IMR-90 (cell line): Measurements from ENCODE around the gene NUDT16. TPM values are rescaled to one million over a fixed set of nuclear protein-coding genes. Genes with fewer than 3 reads are reported as not detected.
"Not testable (repeated sequence)": the region's sequence is repeated elsewhere in the genome, so short reads cannot be mapped to it uniquely, and the experiment has no call there.

Experiments
- ATAC-seq: fragments of 200-7000 bp; cut with Tn5 transposase; 2 replicates; pipeline ENCODE4 v1.9.1; 2020; ENCODE audit warnings: low read depth, mild to moderate bottlenecking, moderate library complexity
- BruUV-seq: library from RNA; stranded (reverse); fragments of 400-500 nt; replicated peaks from 2 replicates; lab custom pipeline; 2021; lab: Mats Ljungman, UMichigan
- CTCF ChIA-PET: fragments of 300-600 bp; formaldehyde crosslinking; extraction: SDS; loops from one replicate; lab custom pipeline; 2021; ENCODE audit warnings: antibody characterized with exemption; lab: Yijun Ruan, JAX
- POLR2A ChIA-PET: fragments of 300-600 bp; sonication (Branson Sonifier 250); formaldehyde crosslinking; loops from one replicate; lab custom pipeline; 2022; ENCODE audit warnings: antibody characterized with exemption; ENCODE audit not compliant: unreplicated experiment; lab: Charles Lee
- DNase-seq: peaks from one replicate; pipeline ENCODE4 v3.0.0; 2013
- H2AFZ ChIP-seq: replicated peaks from 2 replicates; pipeline ENCODE3; 2013; ENCODE audit warnings: low read length, mild to moderate bottlenecking; ENCODE audit not compliant: poor library complexity
- H2AK5ac ChIP-seq: 2 replicates; pipeline ENCODE4 v1.6.1; 2013; ENCODE audit warnings: low read depth, low read length, inconsistent platforms
- H2AK9ac ChIP-seq: replicated peaks from 2 replicates; pipeline ENCODE3; 2013; ENCODE audit warnings: mild to moderate bottlenecking, low read depth, low read length, moderate library complexity; ENCODE audit not compliant: poor library complexity
- H2BK120ac ChIP-seq: 2 replicates; pipeline ENCODE4 v1.6.1; 2013; ENCODE audit warnings: low read depth, low read length, inconsistent platforms
- H2BK15ac ChIP-seq: 3 replicates; pipeline ENCODE4 v1.6.1; 2013; ENCODE audit warnings: low read depth, low read length, inconsistent platforms
- H2BK20ac ChIP-seq: 2 replicates; pipeline ENCODE4 v1.6.1; 2013; ENCODE audit warnings: low read depth, mild to moderate bottlenecking, inconsistent platforms, low read length, moderate library complexity
- H2BK5ac ChIP-seq: 2 replicates; pipeline ENCODE4 v1.6.1; 2013; ENCODE audit warnings: mild to moderate bottlenecking, low read depth, low read length, inconsistent platforms; ENCODE audit not compliant: poor library complexity, severe bottlenecking
- H3K14ac ChIP-seq: replicated peaks from 2 replicates; pipeline ENCODE4 v1.6.1; 2013; ENCODE audit warnings: low read depth, low read length, inconsistent platforms
- H3K18ac ChIP-seq: 2 replicates; pipeline ENCODE4 v1.6.1; 2013; ENCODE audit warnings: low read depth, low read length, control low read depth
- H3K23ac ChIP-seq: 2 replicates; pipeline ENCODE4 v1.6.1; 2013; ENCODE audit warnings: low read depth, low read length, inconsistent platforms
- H3K27ac ChIP-seq: 2 replicates; pipeline ENCODE4 v1.5.1; 2013; ENCODE audit warnings: mild to moderate bottlenecking, control low read depth, low read length; ENCODE audit not compliant: insufficient read depth
- H3K27me3 ChIP-seq: 2 replicates; pipeline ENCODE4 v1.6.1; 2013; ENCODE audit warnings: low read length; ENCODE audit not compliant: control insufficient read depth, insufficient read depth
- H3K36me3 ChIP-seq: 2 replicates; pipeline ENCODE4 v1.6.1; 2013; ENCODE audit warnings: low read length, mixed read lengths; ENCODE audit not compliant: control insufficient read depth, insufficient read depth
- H3K4ac ChIP-seq: 2 replicates; pipeline ENCODE4 v1.6.1; 2013; ENCODE audit warnings: low read depth, low read length, inconsistent platforms
- H3K4me1 ChIP-seq: 2 replicates; pipeline ENCODE4 v1.6.1; 2013; ENCODE audit warnings: low read length, mixed read lengths; ENCODE audit not compliant: control insufficient read depth, insufficient read depth
- H3K4me2 ChIP-seq: 2 replicates; pipeline ENCODE4 v1.6.1; 2013; ENCODE audit warnings: low read depth, mild to moderate bottlenecking, control low read depth, low read length, moderate library complexity
- H3K4me3 ChIP-seq: 2 replicates; pipeline ENCODE4 v1.5.1; 2013; ENCODE audit warnings: low read depth, mild to moderate bottlenecking, control low read depth, low read length, moderate library complexity; ENCODE audit not compliant: insufficient read depth
- H3K56ac ChIP-seq: 2 replicates; pipeline ENCODE4 v1.6.1; 2013; ENCODE audit warnings: low read length, inconsistent platforms; ENCODE audit not compliant: insufficient read depth; ENCODE audit errors: extremely low read depth
- H3K79me1 ChIP-seq, 2 experiments: 2 replicates each; pipeline ENCODE4 v1.6.1; 2013; ENCODE audit warnings: low read length in 2 of 2, inconsistent platforms in 1 of 2, low read depth in 1 of 2
- H3K9ac ChIP-seq: 2 replicates; pipeline ENCODE4 v1.6.1; 2013; ENCODE audit warnings: low read depth, low read length, control low read depth
- H3K9me1 ChIP-seq: 2 replicates; pipeline ENCODE4 v1.6.1; 2013; ENCODE audit warnings: low read length, inconsistent platforms; ENCODE audit not compliant: insufficient read depth
- H3K9me3 ChIP-seq: 2 replicates; pipeline ENCODE4 v1.6.1; 2013; ENCODE audit warnings: low read length; ENCODE audit not compliant: control insufficient read depth, insufficient read depth
- H4K20me1 ChIP-seq: 2 replicates; pipeline ENCODE4 v1.6.1; 2013; ENCODE audit warnings: low read length, inconsistent platforms; ENCODE audit not compliant: insufficient read depth
- H4K5ac ChIP-seq: 2 replicates; pipeline ENCODE4 v1.6.1; 2013; ENCODE audit warnings: mild to moderate bottlenecking, low read depth, low read length, control low read depth
- H4K8ac ChIP-seq, 2 experiments: 2 replicates each; pipeline ENCODE4 v1.6.1; 2013; ENCODE audit warnings: low read depth in 2 of 2, low read length in 2 of 2, control low read depth in 1 of 2, inconsistent platforms in 1 of 2
- H4K91ac ChIP-seq: 2 replicates; pipeline ENCODE4 v1.6.1; 2013; ENCODE audit warnings: low read depth, low read length, inconsistent platforms; ENCODE audit not compliant: insufficient read depth
- MAZ ChIP-seq: IDR thresholded peaks from 2 replicates; pipeline ENCODE4 v1.6.1; 2012; ENCODE audit warnings: low read depth, mild to moderate bottlenecking, low read length, improper control_type of control experiment, moderate library complexity, borderline replicate concordance
- POLR2A ChIP-seq: IDR thresholded peaks from 2 replicates; pipeline ENCODE4 v1.6.1; 2012; ENCODE audit warnings: mild to moderate bottlenecking, low read depth, low read length
- WGBS, 2 experiments: methylation state at CpG; one replicate each; pipeline versions ENCODE4 v1.1.5 to v1.1.7; 2013; ENCODE audit warnings: missing lambda C conversion rate in 2 of 2; ENCODE audit not compliant: insufficient read length in 1 of 2; ENCODE audit errors: extremely low coverage in 2 of 2; 5-methylcytosine and 5-hydroxymethylcytosine counted together
- dilution Hi-C: fragments of 300-500 bp; cut with HindIII; formaldehyde crosslinking; loops from one replicate; pipeline ENCODE4 v1.14.3; 2018; ENCODE audit warnings: low sequenced_read_pairs; ENCODE audit not compliant: unreplicated experiment
- in situ Hi-C: fragments of 300-500 bp; cut with MboI; formaldehyde crosslinking; loops from 3 replicates; pipeline ENCODE4 v1.14.3; 2019; ENCODE audit warnings: low sequenced_read_pairs, inconsistent platforms, mixed read lengths
- intact Hi-C: fragments of 100-400 bp; cut with micrococcal nuclease; formaldehyde crosslinking; loops from 2 replicates; pipeline ENCODE4 v1.10.0; 2022
- polyA plus RNA-seq, 3 experiments: library from polyadenylated mRNA; depleted of rRNA; stranded (reverse); fragments of >200 nt; gene quantifications; 2 replicates each; pipeline ENCODE4 v1.2.3, GENCODE V29; 2012; ENCODE audit warnings: low replicate concordance in 1 of 3
- total RNA-seq: library from RNA; depleted of rRNA; stranded (reverse); fragments of >200 nt; gene quantifications from 2 replicates; pipeline ENCODE4 v1.2.3, GENCODE V29; 2012
- TF ChIP-seq, protein P1 (sequence below): fragments of 150-350 bp; IDR thresholded peaks from 2 replicates; pipeline ENCODE4 v1.6.1; 2016; ENCODE audit warnings: low read depth, mild to moderate bottlenecking, low read length, moderate library complexity, borderline replicate concordance
- TF ChIP-seq, protein P2 (sequence below): conservative IDR thresholded peaks from 2 replicates; pipeline ENCODE4 v1.5.1; 2012; ENCODE audit warnings: mild to moderate bottlenecking, low read depth, low read length, improper control_type of control experiment

Gene NUDT16
- total and polyA plus RNA-seq, 2 of the 4 experiments (the other 2 are of a cell fraction), result 8.9 to 10.4 TPM

DNA sequence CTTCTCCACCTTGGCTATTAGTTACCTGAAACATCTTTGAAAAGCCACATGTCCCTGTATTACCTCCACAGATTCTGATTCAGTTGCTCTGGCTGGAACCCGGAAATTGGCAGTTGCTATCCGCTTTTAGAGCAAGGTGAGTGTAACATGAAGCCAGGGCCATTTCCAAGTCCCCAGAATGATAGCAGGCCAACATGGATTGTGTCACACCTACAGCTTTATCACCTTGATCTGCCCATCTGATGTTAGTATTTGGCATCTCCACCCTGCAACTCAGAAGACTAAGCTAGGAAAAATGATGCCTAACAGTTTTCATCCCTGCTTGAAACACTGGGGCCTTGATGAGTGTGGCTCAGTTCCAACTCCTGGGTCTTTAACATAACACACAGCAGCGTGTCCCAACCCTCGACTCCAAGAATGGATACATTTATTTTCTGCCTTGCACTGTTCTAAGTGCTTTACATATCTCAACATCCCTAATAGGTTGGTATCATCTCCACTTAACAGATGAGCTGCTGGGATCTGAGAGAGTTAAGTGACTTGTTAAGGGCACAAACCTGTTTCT is 21.3 kb upstream of the NUDT16 start:
- Histone ChIP-seq H3K23ac (no peak overlapping the region), H4K8ac (no peak overlapping the region), H2AK5ac (no peak overlapping the region), H3K18ac (no peak overlapping the region), H3K27me3 (peaks cover 4% of the 10 kb centered on the region; the same call in 1 of the 2 replicates), H2AK9ac (no peak overlapping the region), H3K4me3 (no peak overlapping the region), H3K4ac (no peak overlapping the region), H3K36me3 (no peaks in the 10 kb centered on the region), H3K79me1 (no peaks in the 10 kb centered on the region), H2BK20ac (no peak overlapping the region), H3K9me3 (no peaks in the 10 kb centered on the region), H3K9ac (no peak overlapping the region), H3K4me1 (no peaks in the 10 kb centered on the region), H3K9me1 (no peaks in the 10 kb centered on the region), H2BK5ac (no peak overlapping the region), H2BK120ac (no peak overlapping the region), H3K27ac (no peak overlapping the region), H4K5ac (no peak overlapping the region), H4K20me1 (no peaks in the 10 kb centered on the region), H2AFZ (no peak overlapping the region), H2BK15ac (no peak overlapping the region), H3K56ac (no peak overlapping the region), H3K14ac (no peak overlapping the region), H3K4me2 (no peak overlapping the region), H4K91ac (no peak overlapping the region)
- ChIA-PET POLR2A (no interaction called here), CTCF (no interaction called here)
- DNase-seq (no peak), ATAC-seq (no peak)
- intact Hi-C loops, result no loop called here
- dilution Hi-C loops, result no loop called here
- WGBS, 2 experiments, result 93% methylated on average over 2 of the region's 4 CpGs; no CpG with 5 or more reads in 1 of the 2 experiments
- no peak for TF ChIP-seq MAZ
- no peak for TF ChIP-seq POLR2A
- TF ChIP-seq, protein P1, sequence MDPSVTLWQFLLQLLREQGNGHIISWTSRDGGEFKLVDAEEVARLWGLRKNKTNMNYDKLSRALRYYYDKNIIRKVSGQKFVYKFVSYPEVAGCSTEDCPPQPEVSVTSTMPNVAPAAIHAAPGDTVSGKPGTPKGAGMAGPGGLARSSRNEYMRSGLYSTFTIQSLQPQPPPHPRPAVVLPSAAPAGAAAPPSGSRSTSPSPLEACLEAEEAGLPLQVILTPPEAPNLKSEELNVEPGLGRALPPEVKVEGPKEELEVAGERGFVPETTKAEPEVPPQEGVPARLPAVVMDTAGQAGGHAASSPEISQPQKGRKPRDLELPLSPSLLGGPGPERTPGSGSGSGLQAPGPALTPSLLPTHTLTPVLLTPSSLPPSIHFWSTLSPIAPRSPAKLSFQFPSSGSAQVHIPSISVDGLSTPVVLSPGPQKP, result no peak
- TF ChIP-seq, protein P2, sequence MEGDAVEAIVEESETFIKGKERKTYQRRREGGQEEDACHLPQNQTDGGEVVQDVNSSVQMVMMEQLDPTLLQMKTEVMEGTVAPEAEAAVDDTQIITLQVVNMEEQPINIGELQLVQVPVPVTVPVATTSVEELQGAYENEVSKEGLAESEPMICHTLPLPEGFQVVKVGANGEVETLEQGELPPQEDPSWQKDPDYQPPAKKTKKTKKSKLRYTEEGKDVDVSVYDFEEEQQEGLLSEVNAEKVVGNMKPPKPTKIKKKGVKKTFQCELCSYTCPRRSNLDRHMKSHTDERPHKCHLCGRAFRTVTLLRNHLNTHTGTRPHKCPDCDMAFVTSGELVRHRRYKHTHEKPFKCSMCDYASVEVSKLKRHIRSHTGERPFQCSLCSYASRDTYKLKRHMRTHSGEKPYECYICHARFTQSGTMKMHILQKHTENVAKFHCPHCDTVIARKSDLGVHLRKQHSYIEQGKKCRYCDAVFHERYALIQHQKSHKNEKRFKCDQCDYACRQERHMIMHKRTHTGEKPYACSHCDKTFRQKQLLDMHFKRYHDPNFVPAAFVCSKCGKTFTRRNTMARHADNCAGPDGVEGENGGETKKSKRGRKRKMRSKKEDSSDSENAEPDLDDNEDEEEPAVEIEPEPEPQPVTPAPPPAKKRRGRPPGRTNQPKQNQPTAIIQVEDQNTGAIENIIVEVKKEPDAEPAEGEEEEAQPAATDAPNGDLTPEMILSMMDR, result no peak
- in situ Hi-C loops, result no loop called here
- BruUV-seq, result no TSS peak

DNA sequence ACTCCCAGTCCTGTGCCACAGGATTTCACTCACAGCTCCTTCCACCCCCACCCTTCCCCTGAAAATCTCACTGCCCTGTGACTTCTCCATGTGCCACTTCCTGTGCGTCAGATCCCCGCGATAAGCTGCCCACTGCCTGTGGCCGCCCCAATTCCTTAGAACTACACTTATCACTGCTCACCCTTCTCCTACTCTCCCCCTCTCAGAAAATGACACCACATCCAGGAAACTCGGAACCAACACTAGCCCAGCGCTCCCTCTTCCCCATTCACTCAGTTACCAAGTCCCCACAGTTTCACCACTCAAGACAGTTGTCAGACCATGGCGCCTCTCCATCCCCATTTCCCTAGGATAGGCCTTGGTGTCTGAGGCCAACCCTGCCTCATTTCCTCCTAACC is 20.5 kb upstream of the NUDT16 start:
- intact Hi-C loops, H4K20me1 ChIP-seq, H3K4me2 ChIP-seq, H3K14ac ChIP-seq, H2AFZ ChIP-seq, H3K56ac ChIP-seq, H2BK15ac ChIP-seq, H3K79me1 ChIP-seq, H3K27me3 ChIP-seq, BruUV-seq, H4K91ac ChIP-seq, POLR2A ChIA-PET, H2AK5ac ChIP-seq, H2AK9ac ChIP-seq, H3K23ac ChIP-seq, H3K18ac ChIP-seq, H2BK5ac ChIP-seq, H2BK20ac ChIP-seq, H2BK120ac ChIP-seq, H3K4ac ChIP-seq, H4K8ac ChIP-seq, H3K4me1 ChIP-seq, H3K4me3 ChIP-seq, ATAC-seq, H3K36me3 ChIP-seq, DNase-seq, in situ Hi-C loops, H3K27ac ChIP-seq, dilution Hi-C loops, H3K9me1 ChIP-seq, H4K5ac ChIP-seq, H3K9me3 ChIP-seq, H3K9ac ChIP-seq: not testable (repeated sequence)
- 30% methylated on average over 2 of the region's 7 CpGs; no CpG with 5 or more reads in 1 of the 2 experiments for WGBS, 2 experiments
- CTCF ChIA-PET, result interaction anchor here (0.5 kb wide), 1 partner anchor 607 kb away, joined by 3 read pairs; no protein-coding TSS in a partner anchor
